WTC11 (cell line): ENCODE measurements around the gene PCSK5.

Experiments used
- AFF4 ChIP-seq: sonication (generic); formaldehyde crosslinking; IDR thresholded peaks from 2 replicates; pipeline ENCODE4 v1.8.1; 2023; ENCODE audit warnings: mild to moderate bottlenecking, missing genetic modification reagents, borderline replicate concordance
- CREB1 ChIP-seq: sonication (generic); formaldehyde crosslinking; IDR thresholded peaks from 2 replicates; pipeline ENCODE4 v1.8.0; 2023; ENCODE audit warnings: mild to moderate bottlenecking, missing genetic modification reagents
- CTCF ChIP-seq: fragments of 200-600 bp; IDR thresholded peaks from 2 replicates; pipeline ENCODE4 v1.8.0; 2022; ENCODE audit warnings: antibody characterized with exemption
- KAT7 ChIP-seq: sonication (generic); formaldehyde crosslinking; IDR thresholded peaks from 2 replicates; pipeline ENCODE4 v1.8.1; 2023; ENCODE audit warnings: missing genetic modification reagents, mild to moderate bottlenecking, borderline replicate concordance
- MAX ChIP-seq: sonication (generic); formaldehyde crosslinking; IDR thresholded peaks from 2 replicates; pipeline ENCODE4 v1.8.0; 2022; ENCODE audit warnings: mild to moderate bottlenecking, missing genetic modification reagents
- PREB ChIP-seq: sonication (generic); formaldehyde crosslinking; IDR thresholded peaks from 2 replicates; pipeline ENCODE4 v1.8.1; 2022; ENCODE audit warnings: mild to moderate bottlenecking, missing genetic modification reagents, moderate library complexity, borderline replicate concordance
- RELA ChIP-seq: sonication (generic); formaldehyde crosslinking; IDR thresholded peaks from 2 replicates; pipeline ENCODE4 v1.8.1; 2022; ENCODE audit warnings: missing genetic modification reagents, mild to moderate bottlenecking, borderline replicate concordance
- USF2 ChIP-seq: sonication (generic); formaldehyde crosslinking; IDR thresholded peaks from 2 replicates; pipeline ENCODE4 v1.8.1; 2023; ENCODE audit warnings: mild to moderate bottlenecking, missing genetic modification reagents, moderate library complexity
- ZNF281 ChIP-seq: sonication (generic); formaldehyde crosslinking; IDR thresholded peaks from 2 replicates; pipeline ENCODE4 v1.8.0; 2023; ENCODE audit warnings: mild to moderate bottlenecking, missing genetic modification reagents

- TF ChIP-seq CREB1 (CRISPR knock-in tag): no peak
- TF ChIP-seq AFF4 (CRISPR knock-in tag): no peak
- no peak for TF ChIP-seq MAX (CRISPR knock-in tag)
- no peak for TF ChIP-seq PREB (CRISPR knock-in tag)
- TF ChIP-seq RELA: no peak
- no peak for TF ChIP-seq USF2 (CRISPR knock-in tag)
- TF ChIP-seq CTCF: no peak
- no peak for TF ChIP-seq KAT7 (CRISPR knock-in tag)
- TF ChIP-seq ZNF281 (CRISPR knock-in tag): no peak
Observed at GRCh38 chr9:76023715-76024195, 133.3 kb downstream of the PCSK5 start.
